Stomach (tissue), 4 donors: Measurements from ENCODE around the gene MAP3K7CL.

ENCODE experiments used
- CTCF ChIP-seq, 7 experiments: fragments of 450-650 bp in 4 of 7; fragments of 200-600 bp in 3 of 7; sonication (generic) in 3 of 7; IDR thresholded peaks; one replicate each; pipeline ENCODE4 v1.5.1; 2016 to 2019; ENCODE audit warnings: antibody characterized with exemption in 7 of 7, control low read depth in 2 of 7, mild to moderate bottlenecking in 1 of 7
- POLR2A ChIP-seq, 4 donors: fragments of 450-650 bp; IDR thresholded peaks; one replicate each; pipeline ENCODE4 v1.6.1; 2016; ENCODE audit warnings: antibody characterized with exemption in 4 of 4, control low read depth in 2 of 4, mild to moderate bottlenecking in 1 of 4, moderate library complexity in 1 of 4
- POLR2AphosphoS5 ChIP-seq, 3 donors: sonication (generic); formaldehyde crosslinking; IDR thresholded peaks; one replicate each; pipeline ENCODE4 v1.6.1; 2016; ENCODE audit warnings: antibody characterized with exemption in 3 of 3

- TF ChIP-seq CTCF (IDR thresholded peaks at IDR 0.05) (no peak), POLR2AphosphoS5 (IDR thresholded peaks at IDR 0.05) (no peak), POLR2A (IDR thresholded peaks at IDR 0.05) (no peak)
Measured at GRCh38 chr21:29186246-29186645, 55.8 kb downstream of the MAP3K7CL start.
